ENCODE results near the gene DMRT1.

The DMRT1 gene

DNA sequence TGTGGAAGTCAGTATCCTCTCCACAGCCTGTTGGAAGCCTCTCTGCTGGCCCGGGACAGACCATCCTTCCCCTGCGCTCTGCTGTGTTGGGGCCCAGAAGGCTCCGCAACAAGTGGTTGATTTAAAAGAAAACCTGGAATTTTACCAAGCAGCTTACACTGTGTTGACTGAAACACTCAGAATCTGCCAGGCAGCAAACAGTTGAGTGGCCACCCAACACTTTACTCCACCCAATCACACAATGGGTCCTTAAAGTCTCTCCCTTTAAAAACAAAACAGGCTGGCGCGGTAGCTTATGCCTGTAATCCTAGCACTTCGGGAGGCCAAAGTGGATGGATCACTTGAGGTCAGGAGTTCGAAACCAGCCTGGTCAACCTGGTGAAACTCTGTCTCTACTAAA is 107.0 kb downstream of the DMRT1 start:
- TF ChIP-seq, protein P1, sequence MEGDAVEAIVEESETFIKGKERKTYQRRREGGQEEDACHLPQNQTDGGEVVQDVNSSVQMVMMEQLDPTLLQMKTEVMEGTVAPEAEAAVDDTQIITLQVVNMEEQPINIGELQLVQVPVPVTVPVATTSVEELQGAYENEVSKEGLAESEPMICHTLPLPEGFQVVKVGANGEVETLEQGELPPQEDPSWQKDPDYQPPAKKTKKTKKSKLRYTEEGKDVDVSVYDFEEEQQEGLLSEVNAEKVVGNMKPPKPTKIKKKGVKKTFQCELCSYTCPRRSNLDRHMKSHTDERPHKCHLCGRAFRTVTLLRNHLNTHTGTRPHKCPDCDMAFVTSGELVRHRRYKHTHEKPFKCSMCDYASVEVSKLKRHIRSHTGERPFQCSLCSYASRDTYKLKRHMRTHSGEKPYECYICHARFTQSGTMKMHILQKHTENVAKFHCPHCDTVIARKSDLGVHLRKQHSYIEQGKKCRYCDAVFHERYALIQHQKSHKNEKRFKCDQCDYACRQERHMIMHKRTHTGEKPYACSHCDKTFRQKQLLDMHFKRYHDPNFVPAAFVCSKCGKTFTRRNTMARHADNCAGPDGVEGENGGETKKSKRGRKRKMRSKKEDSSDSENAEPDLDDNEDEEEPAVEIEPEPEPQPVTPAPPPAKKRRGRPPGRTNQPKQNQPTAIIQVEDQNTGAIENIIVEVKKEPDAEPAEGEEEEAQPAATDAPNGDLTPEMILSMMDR (IDR thresholded peaks at IDR 0.05; ENCODE audit: low read depth, low read length) = no peak
- no peak for DNase-seq (ENCODE audit: extremely low read depth, low read depth)

GRCh38 chr9:950139-950538 is 108.6 kb downstream of the DMRT1 start:
- DNase-seq (ENCODE audit: extremely low read depth, low read depth) = no peak
- TF ChIP-seq, protein P1 (IDR thresholded peaks at IDR 0.05; ENCODE audit: low read depth, low read length) = no peak

DNA sequence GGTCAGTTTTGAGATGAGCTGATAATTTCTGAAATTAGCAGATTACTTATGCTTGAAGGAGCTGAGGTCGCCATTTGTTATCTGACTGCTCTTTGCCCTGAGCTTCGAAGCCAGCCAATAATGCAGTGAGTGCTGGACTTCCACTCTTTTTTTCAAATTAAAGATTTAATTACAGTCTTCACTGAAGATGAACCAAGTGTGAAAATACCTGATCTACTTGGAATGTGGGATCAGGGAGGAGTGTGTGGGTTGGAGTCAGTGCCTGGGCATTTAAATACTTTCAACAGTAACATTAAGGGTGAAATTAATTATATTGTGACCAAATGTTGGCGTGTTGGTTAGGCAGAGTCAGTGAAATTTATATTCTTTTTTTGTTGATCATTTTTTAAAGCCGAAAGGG is 111.0 kb downstream of the DMRT1 start:
- TF ChIP-seq, protein P1 (IDR thresholded peaks at IDR 0.05; ENCODE audit: low read depth, low read length) = no peak
- no peak for DNase-seq (ENCODE audit: extremely low read depth, low read depth)

DNA sequence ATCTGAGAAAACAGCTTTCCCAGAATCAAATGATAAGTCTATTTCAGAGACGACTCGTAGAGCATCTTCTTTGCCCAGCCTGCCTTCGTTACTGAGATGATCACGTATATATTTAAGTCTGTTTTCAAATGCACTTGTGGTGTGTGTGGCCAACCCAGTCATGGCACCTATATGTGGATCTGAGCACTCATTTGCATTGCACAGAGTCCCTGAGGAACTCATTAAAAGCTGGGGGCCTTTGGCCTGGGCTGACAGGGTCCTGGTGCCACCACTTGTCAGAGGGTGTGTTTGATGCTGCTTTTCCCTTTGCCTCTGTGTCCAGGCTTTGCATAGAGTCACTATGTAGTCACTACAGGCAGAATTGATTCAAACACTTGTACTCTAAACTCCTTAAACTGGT is 117.6 kb downstream of the DMRT1 start:
- TF ChIP-seq, protein P1 (IDR thresholded peaks at IDR 0.05; ENCODE audit: low read depth, low read length) = no peak

GRCh38 chr9:959914-960313 is 118.4 kb downstream of the DMRT1 start:
- TF ChIP-seq, protein P1 (IDR thresholded peaks at IDR 0.05; ENCODE audit: low read depth, low read length) = no peak

More for the DNA sequence above, 117.6 kb downstream of the DMRT1 start:
- no peak for DNase-seq (ENCODE audit: extremely low read depth, low read depth)

DNA sequence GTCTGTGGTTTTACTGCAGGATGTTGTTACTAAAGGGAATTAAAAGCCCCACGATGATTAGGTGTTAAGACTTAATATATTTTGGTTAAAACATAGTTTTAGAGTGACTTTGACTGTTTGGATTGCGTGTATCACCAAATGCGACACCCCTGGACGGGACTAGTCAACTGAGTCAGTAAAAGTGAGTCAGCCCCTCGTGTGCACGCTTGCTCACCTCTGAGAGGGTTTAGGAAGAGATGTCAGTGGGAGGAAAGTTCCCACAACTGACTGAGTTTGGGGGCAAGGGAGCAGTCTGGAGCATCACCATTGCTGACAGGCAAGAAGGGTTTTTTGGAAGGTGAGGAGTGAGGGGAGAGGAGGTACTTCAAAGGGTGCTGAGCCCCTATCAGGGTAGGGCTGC is 120.5 kb downstream of the DMRT1 start:
- TF ChIP-seq, protein P1 (IDR thresholded peaks at IDR 0.05; ENCODE audit: low read depth, low read length) = no peak
- DNase-seq (ENCODE audit: extremely low read depth, low read depth) = no peak

More at GRCh38 chr9:959914-960313, 118.4 kb downstream of the DMRT1 start:
- DNase-seq (ENCODE audit: extremely low read depth, low read depth) = no peak

DNA sequence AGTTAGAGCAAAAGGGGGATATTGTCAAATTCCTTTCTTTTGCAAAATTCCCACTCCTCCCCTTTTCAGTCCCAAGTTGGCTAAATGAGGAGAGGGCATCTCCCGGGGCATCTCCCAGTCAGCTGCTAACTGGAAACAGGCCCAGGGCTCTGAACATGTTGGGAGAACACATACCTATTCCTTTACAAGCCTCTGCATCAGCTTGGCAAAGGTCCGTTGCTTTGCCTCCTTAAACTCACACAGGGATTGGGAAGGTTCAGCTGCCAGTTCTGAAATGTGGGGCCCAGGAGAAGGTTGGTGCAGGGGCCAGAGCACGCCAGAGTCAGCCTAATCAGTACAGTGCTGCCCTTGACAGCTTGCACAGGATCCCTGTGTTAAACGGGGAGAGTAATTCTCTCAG is 124.0 kb downstream of the DMRT1 start:
- no peak for DNase-seq (ENCODE audit: extremely low read depth, low read depth)
- TF ChIP-seq, protein P1 (IDR thresholded peaks at IDR 0.05; ENCODE audit: low read depth, low read length) = no peak
